Measurements from ENCODE around the gene MGMT.

The MGMT gene

DNA sequence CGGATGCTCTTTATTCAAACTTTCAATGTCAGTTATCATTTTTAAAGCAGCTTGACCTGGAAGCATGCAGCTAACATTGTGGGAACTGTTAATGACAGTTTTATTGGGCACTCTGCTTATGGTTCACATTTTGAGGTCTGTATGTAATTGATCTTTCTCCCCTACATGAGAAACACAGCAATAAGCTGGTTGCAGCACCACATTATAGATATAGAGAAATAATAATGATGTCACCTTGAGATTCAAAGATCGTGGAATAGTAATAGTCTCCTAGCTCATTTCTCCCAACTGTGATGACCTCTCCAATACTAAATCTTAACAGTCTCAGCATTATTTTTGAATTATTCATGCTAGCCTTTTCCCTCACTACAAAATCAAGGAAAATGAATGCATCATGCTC lies 22.7 kb upstream of the MGMT start:
- no peak for DNase-seq
- no peak for TF ChIP-seq GATA1 (IDR thresholded peaks at IDR 0.05; ENCODE audit: low read depth, low read length)
- no peak for TF ChIP-seq POLR2A (IDR thresholded peaks at IDR 0.05; ENCODE audit: low read length)

DNA sequence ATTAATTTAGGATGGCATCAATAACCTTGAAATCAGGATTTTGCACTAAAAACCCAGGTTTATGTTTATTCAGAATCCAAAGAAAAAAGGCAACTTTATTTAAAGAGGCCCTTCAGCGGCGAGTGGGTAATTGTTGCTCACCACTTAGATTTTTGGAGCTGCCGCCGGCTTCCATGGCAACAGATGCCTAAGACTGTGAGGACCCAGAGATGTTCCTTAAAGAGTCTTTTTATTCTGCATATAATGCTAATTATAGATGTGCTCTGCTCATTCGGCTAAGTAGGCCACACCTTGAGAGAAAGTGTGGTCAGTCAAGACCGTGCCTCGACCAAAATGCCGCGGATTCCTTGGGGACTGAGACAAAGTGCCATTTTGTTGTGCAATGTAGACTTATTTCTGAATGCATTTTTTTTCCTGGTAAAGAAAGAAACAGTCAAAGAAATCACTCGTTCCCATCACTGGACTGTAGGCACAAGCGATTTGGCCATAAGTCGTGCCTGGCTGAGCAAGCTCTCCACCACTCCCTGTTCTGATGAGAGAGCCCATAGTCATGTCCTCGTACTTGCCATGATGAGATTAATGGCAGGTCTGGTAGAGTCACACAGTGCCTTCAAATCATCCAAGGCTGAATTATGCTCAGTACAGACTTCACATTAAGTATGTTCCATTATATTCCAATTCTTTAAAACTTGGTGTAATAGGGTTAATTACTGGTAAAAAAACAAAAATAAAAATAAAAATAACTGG lies 21.4 kb upstream of the MGMT start:
- no peak for DNase-seq
- no peak for TF ChIP-seq GATA1 (IDR thresholded peaks at IDR 0.05; ENCODE audit: low read depth, low read length)
- TF ChIP-seq POLR2A (IDR thresholded peaks at IDR 0.05; ENCODE audit: low read length), result no peak

DNA sequence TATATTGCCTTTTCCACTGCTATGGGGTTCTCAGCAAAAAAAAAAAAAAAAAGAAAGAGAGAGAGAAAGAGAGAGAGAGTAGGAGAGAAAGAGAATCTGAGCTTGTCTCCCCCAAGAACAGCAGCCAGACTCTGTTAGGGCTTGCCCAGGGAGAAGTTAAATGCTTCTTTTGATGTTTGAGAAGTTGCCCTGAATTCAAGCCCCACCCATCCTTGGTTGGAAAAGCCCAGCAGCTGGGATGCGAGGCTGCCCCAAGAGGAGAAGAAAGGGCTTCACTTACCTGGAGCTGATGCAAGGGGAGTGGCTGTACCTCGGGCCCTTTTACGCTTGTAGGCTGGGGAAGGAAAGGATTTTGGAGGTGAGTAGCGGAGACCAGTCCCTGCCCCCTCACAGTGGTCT lies 20.9 kb upstream of the MGMT start:
- DNase-seq, result no peak
- no peak for TF ChIP-seq GATA1 (IDR thresholded peaks at IDR 0.05; ENCODE audit: low read depth, low read length)
- TF ChIP-seq POLR2A (IDR thresholded peaks at IDR 0.05; ENCODE audit: low read length), result no peak

DNA sequence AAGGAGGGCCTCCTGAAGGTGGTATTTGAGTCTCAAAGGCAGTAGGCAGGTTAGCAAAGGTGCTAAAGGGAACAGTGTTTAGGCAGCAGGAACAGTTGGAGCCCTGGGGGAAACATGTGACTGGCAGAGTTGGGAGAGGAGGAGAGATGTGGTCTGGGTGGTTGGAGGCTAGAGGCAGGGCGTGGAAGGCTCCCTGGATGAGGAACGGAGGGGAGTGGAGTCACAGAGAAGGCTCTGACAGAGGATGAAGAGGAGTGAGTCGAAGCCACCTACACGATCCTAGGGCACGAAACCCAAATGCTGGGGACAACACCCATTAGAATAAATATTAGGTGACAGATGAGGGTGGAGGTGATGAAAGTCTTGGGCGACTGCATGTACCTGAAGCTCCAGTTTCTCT lies 19.6 kb upstream of the MGMT start:
- no peak for DNase-seq
- TF ChIP-seq POLR2A (IDR thresholded peaks at IDR 0.05; ENCODE audit: low read length) (no peak), GATA1 (IDR thresholded peaks at IDR 0.05; ENCODE audit: low read depth, low read length) (no peak)

DNA sequence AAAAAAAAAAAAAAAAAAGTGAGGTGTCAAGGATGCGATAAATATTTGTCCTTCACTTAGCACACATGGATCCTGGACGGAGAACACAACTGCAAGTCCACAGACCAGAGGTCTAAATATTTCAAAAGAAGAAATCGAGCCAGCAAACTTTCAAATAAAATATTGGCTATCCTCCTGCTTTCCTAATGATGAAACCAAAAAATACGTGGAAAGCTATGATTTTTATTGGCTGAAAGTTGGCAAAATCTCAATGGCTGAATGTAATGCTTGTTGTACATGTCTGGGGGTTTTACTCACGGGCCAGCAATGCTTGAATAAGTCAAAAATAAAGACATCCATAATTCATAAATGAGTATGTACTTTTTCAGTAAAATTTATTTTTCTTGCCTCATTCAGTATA lies 19.0 kb upstream of the MGMT start:
- DNase-seq, result no peak
- TF ChIP-seq POLR2A (IDR thresholded peaks at IDR 0.05; ENCODE audit: low read length), result no peak
- TF ChIP-seq GATA1 (IDR thresholded peaks at IDR 0.05; ENCODE audit: low read depth, low read length), result no peak

DNA sequence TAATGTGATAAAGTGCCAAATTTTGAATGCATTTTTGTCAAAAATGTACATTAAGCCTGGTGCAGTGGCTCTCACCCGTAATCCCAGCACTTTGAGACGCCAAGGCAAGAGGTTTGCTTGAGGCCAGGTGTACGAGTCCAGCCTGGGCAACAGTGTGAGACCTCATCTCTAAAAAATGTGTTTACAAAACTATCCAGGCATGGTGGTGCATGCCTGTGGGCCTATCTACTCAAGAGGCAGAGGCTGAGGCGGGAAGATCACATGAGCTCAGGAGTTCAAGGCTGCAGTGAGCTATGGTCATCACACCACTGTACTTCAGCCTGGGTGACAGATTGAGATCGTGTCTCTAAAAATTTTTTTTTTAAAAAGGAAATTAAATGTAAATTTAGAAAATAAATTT lies 18.5 kb upstream of the MGMT start:
- DNase-seq, result no peak
- TF ChIP-seq GATA1 (IDR thresholded peaks at IDR 0.05; ENCODE audit: low read depth, low read length) (no peak), POLR2A (IDR thresholded peaks at IDR 0.05; ENCODE audit: low read length) (no peak)

DNA sequence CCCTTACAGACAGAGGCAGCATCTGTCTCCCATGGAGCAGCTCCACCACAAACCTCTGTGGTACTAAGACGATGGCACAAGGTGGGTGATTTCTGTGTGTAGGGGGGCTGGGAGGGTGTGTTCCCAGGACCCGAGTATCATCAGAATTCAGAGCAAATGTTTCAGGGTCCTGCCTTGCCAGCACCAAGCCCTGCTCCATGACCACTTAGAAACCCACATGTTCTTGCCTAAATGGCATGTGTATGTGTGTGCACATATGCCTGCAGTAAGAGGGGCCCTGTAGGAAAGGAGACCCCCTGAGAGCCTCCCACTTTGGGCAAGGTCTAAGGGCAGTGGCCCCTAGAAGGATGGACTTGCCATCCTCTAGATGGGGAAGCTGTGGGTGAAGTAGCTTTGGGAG lies 17.1 kb upstream of the MGMT start:
- TF ChIP-seq POLR2A (IDR thresholded peaks at IDR 0.05; ENCODE audit: low read length) (no peak), GATA1 (IDR thresholded peaks at IDR 0.05; ENCODE audit: low read depth, low read length) (no peak)
- no peak for DNase-seq

DNA sequence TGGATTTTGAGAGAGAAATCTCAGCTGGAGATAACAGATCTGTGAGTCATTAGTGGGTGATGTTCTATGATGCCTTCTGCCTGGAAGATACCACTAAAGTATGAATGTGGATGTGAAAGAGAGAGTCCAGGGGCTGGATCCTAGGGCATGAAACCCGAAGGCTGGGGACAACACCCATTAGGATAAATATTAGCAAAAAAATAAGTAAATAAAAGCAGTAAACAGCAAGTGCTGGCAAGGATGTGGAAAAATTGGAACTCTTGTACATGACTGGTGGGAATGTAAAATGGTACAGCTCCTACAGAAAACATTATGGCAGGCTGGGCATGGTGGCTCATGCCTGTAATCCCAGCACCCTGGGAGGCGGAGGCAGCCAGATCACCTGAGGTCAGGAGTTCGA lies 16.6 kb upstream of the MGMT start:
- TF ChIP-seq POLR2A (IDR thresholded peaks at IDR 0.05; ENCODE audit: low read length), result no peak
- no peak for TF ChIP-seq GATA1 (IDR thresholded peaks at IDR 0.05; ENCODE audit: low read depth, low read length)
- no peak for DNase-seq

DNA sequence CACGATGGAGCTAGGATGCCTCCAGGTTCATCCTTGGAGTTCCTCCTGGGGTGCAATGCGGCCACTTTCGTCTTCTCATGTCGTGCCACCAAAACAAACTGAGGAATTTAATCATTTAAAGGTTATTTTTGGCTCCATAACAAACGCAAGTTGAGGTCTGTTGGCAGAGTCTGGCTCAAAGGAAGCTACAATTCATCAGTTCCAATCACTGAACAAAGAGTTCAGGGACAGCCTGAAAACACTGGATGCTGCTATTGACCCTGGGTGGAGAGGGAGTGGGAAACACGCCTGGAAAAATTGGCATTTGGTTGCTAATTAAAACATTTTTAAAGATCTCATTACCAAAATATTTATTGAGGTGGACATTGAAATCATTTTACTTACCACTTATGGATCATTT lies 11.4 kb upstream of the MGMT start:
- TF ChIP-seq POLR2A (IDR thresholded peaks at IDR 0.05; ENCODE audit: low read length) (no peak), GATA1 (IDR thresholded peaks at IDR 0.05; ENCODE audit: low read depth, low read length) (no peak)
- DNase-seq, result no peak

DNA sequence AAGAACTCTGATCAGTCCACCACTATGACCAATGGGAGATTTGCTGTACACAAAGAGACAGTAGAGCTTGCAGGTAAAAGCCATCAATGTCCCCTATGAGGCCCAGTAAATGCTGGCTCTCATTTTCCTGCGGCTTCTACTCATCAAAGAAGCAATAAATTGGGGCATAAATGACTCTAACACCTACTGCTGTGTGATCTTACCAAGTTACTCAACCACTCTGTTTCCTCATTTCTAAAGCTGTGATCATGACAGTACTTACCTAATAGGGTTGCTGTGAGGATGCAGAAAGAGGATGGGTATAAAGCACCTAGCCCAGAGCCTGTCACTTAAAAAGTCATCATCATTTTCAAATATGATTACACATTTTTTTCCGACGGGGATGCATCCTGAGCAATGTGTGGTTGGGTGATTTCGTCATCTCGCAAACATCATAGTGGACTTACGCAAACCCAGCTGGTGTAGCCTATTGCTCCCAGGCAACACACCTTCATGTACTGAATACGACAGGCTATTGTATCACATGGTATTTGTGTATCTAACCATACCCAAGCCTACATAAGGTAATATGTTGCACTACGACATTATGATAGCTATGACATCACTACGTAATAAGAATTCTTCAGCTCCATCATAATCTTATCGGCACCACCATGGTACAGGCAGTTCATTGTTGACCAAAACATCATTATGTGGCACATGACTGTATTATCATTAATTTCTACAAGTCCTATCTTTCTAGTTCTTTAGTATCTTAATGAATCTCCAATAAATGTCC lies 7.1 kb upstream of the MGMT start:
- no peak for DNase-seq
- TF ChIP-seq POLR2A (IDR thresholded peaks at IDR 0.05; ENCODE audit: low read length) (no peak), GATA1 (IDR thresholded peaks at IDR 0.05; ENCODE audit: low read depth, low read length) (no peak)

DNA sequence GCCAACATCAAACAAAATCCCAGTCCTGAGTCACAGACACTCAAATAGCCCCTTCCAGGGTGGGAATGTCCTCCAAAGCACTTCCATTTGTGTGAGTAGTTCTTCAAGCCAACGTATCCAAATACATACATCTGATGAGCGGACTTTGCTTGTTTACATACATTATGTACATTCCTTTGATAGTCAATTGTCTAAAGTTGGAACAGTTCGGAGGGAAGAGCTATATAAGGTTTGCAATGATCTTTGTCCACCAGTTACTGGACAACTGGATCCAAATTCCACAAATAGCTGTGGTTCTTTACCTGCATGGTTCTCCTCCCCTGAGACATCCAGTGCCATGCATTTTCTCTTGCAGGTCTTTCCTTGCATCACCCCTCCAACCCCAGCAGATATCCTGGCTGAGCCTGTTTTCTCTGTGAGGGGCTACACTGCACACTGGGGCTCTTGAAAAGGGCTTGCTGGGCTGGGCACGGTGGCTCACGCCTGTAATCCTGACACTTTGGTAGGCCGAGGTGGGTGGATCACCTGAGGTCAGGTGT lies 4.7 kb upstream of the MGMT start:
- DNase-seq, result no peak
- TF ChIP-seq POLR2A (IDR thresholded peaks at IDR 0.05; ENCODE audit: low read length) (no peak), GATA1 (IDR thresholded peaks at IDR 0.05; ENCODE audit: low read depth, low read length) (no peak)

DNA sequence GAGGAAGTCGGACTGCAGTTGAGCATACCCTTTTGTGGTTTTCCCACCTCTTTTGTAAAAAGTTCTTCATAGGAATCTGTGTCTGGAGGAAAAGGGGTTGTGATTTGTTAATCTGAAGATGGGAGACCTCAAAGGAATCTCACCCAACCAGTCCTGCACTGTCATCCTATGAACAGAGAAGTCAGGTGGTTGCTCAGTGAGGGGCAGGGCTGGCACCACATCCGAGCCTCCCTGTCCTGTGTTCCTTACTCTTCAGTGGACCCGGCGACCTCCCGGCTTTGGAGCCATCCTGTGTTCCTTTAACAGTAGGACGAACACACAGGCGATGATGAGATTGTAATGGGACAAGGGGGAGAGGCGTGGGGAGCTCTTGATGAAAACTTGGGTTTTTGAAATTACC lies 2.8 kb upstream of the MGMT start:
- DNase-seq, result no peak
- TF ChIP-seq GATA1 (IDR thresholded peaks at IDR 0.05; ENCODE audit: low read depth, low read length) (no peak), POLR2A (IDR thresholded peaks at IDR 0.05; ENCODE audit: low read length) (no peak)

DNA sequence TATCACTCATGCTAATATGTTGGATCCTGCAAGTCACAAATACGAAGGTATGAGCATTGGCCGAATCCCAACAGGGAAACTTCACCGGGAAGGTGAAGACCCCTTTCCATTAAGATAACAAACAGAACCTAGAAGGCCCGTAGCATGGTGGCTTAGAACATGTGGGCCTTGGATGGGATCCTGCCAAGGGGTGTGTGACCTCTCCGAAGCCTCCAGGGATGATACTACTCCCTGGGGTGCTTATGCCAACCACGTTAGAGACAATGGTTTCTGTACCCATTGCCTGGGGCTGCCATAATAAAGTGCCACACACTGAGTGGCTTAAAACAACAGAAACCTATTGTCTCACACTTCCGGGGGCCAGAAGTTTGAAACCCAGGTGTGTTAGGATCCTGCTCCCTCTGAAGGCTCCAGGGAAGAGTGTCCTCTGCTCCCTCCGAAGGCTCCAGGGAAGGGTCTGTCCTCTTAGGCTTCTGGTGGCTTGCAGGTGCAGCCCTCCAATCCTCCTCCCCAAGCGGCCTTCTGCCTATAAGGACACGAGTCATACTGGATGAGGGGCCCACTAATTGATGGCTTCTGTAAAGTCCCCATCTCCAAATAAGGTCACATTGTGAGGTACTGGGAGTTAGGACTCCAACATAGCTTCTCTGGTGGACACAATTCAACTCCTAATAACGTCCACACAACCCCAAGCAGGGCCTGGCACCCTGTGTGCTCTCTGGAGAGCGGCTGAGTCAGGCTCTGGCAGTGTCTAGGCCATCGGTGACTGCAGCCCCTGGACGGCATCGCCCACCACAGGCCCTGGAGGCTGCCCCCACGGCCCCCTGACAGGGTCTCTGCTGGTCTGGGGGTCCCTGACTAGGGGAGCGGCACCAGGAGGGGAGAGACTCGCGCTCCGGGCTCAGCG lies 992 bp upstream of the MGMT start:
- TF ChIP-seq POLR2A (IDR thresholded peaks at IDR 0.05; ENCODE audit: low read length), result no peak
- TF ChIP-seq GATA1 (IDR thresholded peaks at IDR 0.05; ENCODE audit: low read depth, low read length), result no peak
- DNase-seq, result peak in 1 of 2 experiments; percentile 20

Measured in erythroblast (primary cell).